HCT116 (cell line): ENCODE measurements around the gene ACTN3. TPM values are rescaled to one million over a fixed set of nuclear protein-coding genes. Genes with fewer than 3 reads are reported as not detected.

Source experiments
- ATAC-seq: fragments of 200-7000 bp; cut with Tn5 transposase; 2 replicates; pipeline ENCODE4 v1.9.1; 2020; ENCODE audit warnings: mild to moderate bottlenecking, moderate library complexity
- BruUV-seq: library from RNA; stranded (reverse); fragments of 400-500 nt; replicated peaks from 2 replicates; lab custom pipeline; 2021; lab: Mats Ljungman, UMichigan
- CTCF ChIA-PET: fragments of 300-600 bp; sonication (Branson Sonifier 250); formaldehyde crosslinking; loops from one replicate; lab custom pipeline; 2021; ENCODE audit warnings: antibody characterized with exemption; lab: Charles Lee
- POLR2A ChIA-PET: fragments of 300-600, 350-600 bp; sonication (Branson Sonifier 250); formaldehyde crosslinking; loops from one replicate; lab custom pipeline; 2021; ENCODE audit warnings: antibody characterized with exemption; lab: Charles Lee
- RAD21 ChIA-PET, 2 experiments: fragments of 300-600 bp; sonication (Branson Sonifier 250); formaldehyde crosslinking; loops; one replicate each; lab custom pipeline; 2023; ENCODE audit warnings: low total read pairs in 2 of 2; ENCODE audit not compliant: uncharacterized antibody in 2 of 2, unreplicated experiment in 2 of 2, low non-redundant PET in 1 of 2; lab: Charles Lee
- DNase-seq: peaks from one replicate; pipeline ENCODE4 v3.0.0-alpha.2; 2010; ENCODE audit warnings: low read depth, low spot score
- H2AFZ ChIP-seq: fragments of 200-600 bp; shearing (Covaris generic), sonication (generic); 2 replicates; pipeline ENCODE4 v1.6.1; 2017; ENCODE audit warnings: low read depth, mixed run types, mixed read lengths, antibody characterized with exemption, low read length; ENCODE audit not compliant: poor library complexity, severe bottlenecking
- H3K27ac ChIP-seq: 2 replicates; pipeline ENCODE4 v1.5.1; 2012; ENCODE audit warnings: low read depth, low read length
- H3K27me3 ChIP-seq: fragments of 200-600 bp; sonication (generic); 2 replicates; pipeline ENCODE4 v1.6.1; 2016; ENCODE audit warnings: mixed run types, low read length, mixed read lengths; ENCODE audit not compliant: insufficient read depth
- H3K36me3 ChIP-seq, 2 experiments: fragments of 200-500 bp in 1 of 2; fragments of 200-600 bp in 1 of 2; sonication (Bioruptor generic) in 1 of 2; sonication (generic) in 1 of 2; 2 replicates each; pipeline versions ENCODE4 v1.5.1 to v1.6.1; 2014 to 2016; ENCODE audit warnings: low read length in 2 of 2, inconsistent platforms in 1 of 2, mixed read lengths in 1 of 2, mixed run types in 1 of 2; ENCODE audit not compliant: insufficient read depth in 2 of 2, control insufficient read depth in 1 of 2
- H3K4me1 ChIP-seq, 2 experiments: fragments of 200-600 bp in 1 of 2; sonication (generic) in 1 of 2; 2 replicates each; pipeline versions ENCODE4 v1.5.1 to v1.6.1; 2012 to 2017; ENCODE audit warnings: low read length in 2 of 2, inconsistent platforms in 1 of 2, mild to moderate bottlenecking in 1 of 2, mixed read lengths in 1 of 2, mixed run types in 1 of 2, moderate library complexity in 1 of 2; ENCODE audit not compliant: insufficient read depth in 2 of 2, control insufficient read depth in 1 of 2
- H3K4me2 ChIP-seq: fragments of 200-600 bp; sonication (generic); 2 replicates; pipeline ENCODE4 v1.6.1; 2017; ENCODE audit warnings: mixed run types, low read length, mixed read lengths
- H3K4me3 ChIP-seq, 2 experiments: fragments of 200-600 bp in 1 of 2; sonication (generic) in 1 of 2; replicated peaks in 1 of 2; 2 replicates each; pipeline ENCODE4 v1.5.1; 2011 to 2016; ENCODE audit warnings: low read length in 2 of 2, control low read depth in 1 of 2, low read depth in 1 of 2, mild to moderate bottlenecking in 1 of 2, mixed read lengths in 1 of 2, mixed run types in 1 of 2
- H3K79me2 ChIP-seq: fragments of 200-600 bp; sonication (generic); 2 replicates; pipeline ENCODE4 v1.6.1; 2017; ENCODE audit warnings: mild to moderate bottlenecking, mixed run types, low read length, moderate library complexity, mixed read lengths; ENCODE audit not compliant: insufficient read depth
- H3K9ac ChIP-seq: fragments of 200-600 bp; sonication (generic); 2 replicates; pipeline ENCODE4 v1.6.1; 2016; ENCODE audit warnings: low read length, mixed read lengths
- H3K9me2 ChIP-seq: fragments of 200-600 bp; sonication (generic), shearing (Covaris generic); 2 replicates; pipeline ENCODE4 v1.6.1; 2017; ENCODE audit warnings: mixed run types, mild to moderate bottlenecking, moderate library complexity; ENCODE audit not compliant: insufficient read depth
- H3K9me3 ChIP-seq, 2 experiments: fragments of 200-500 bp in 1 of 2; fragments of 200-600 bp in 1 of 2; sonication (Bioruptor generic) in 1 of 2; sonication (generic) in 1 of 2; 2 replicates each; pipeline ENCODE4 v1.6.1; 2014 to 2017; ENCODE audit warnings: low read length in 2 of 2, mixed read lengths in 2 of 2, inconsistent platforms in 1 of 2, low read depth in 1 of 2, mild to moderate bottlenecking in 1 of 2, mixed run types in 1 of 2, moderate library complexity in 1 of 2; ENCODE audit not compliant: control insufficient read depth in 1 of 2, insufficient read depth in 1 of 2
- H4K20me1 ChIP-seq: fragments of 200-600 bp; sonication (generic), shearing (Covaris generic); 2 replicates; pipeline ENCODE4 v1.6.1; 2017; ENCODE audit warnings: mixed run types, mild to moderate bottlenecking, moderate library complexity; ENCODE audit not compliant: insufficient read depth
- EZH2phosphoT487 ChIP-seq: fragments of 200-600 bp; IDR thresholded peaks from 2 replicates; pipeline ENCODE4 v1.6.1; 2018; ENCODE audit warnings: antibody characterized with exemption, borderline replicate concordance
- FOSL1 ChIP-seq: IDR thresholded peaks from 2 replicates; pipeline ENCODE4 v1.6.1; 2012; ENCODE audit warnings: low read depth
- JUND ChIP-seq: IDR thresholded peaks from 2 replicates; pipeline ENCODE4 v1.6.1; 2012
- MAX ChIP-seq: IDR thresholded peaks from 2 replicates; pipeline ENCODE4 v1.6.1; 2012
- POLR2A ChIP-seq: IDR thresholded peaks from 2 replicates; pipeline ENCODE4 v1.7.0; 2011; ENCODE audit warnings: borderline replicate concordance; ENCODE audit not compliant: insufficient read depth, insufficient read length; ENCODE audit errors: extremely low read depth
- POLR2AphosphoS5 ChIP-seq: IDR thresholded peaks from 2 replicates; pipeline ENCODE4 v1.6.1; 2011; ENCODE audit warnings: mild to moderate bottlenecking, low read depth, low read length, moderate library complexity
- RAD21 ChIP-seq: IDR thresholded peaks from 2 replicates; pipeline ENCODE4 v1.6.1; 2012; ENCODE audit warnings: low read depth, mild to moderate bottlenecking
- SIN3A ChIP-seq: IDR thresholded peaks from 2 replicates; pipeline ENCODE4 v1.6.1; 2012; ENCODE audit warnings: low read depth
- TCF7L2 ChIP-seq: IDR thresholded peaks from 2 replicates; pipeline ENCODE4 v1.7.0; 2011; ENCODE audit warnings: borderline replicate concordance, inconsistent platforms; ENCODE audit not compliant: insufficient read depth, insufficient read length; ENCODE audit errors: extremely low read depth
- intact Hi-C: fragments of 100-400 bp; cut with micrococcal nuclease; formaldehyde crosslinking; loops from 2 replicates; pipeline ENCODE4 v1.10.0; 2022
- total RNA-seq: library from RNA; stranded (reverse); gene quantifications from one replicate; pipeline ENCODE4 v1.2.1, GENCODE V29; 2021; ENCODE audit not compliant: unreplicated experiment
- TF ChIP-seq, protein P1 (sequence below), 3 experiments: fragments of 200-600 bp in 1 of 3; sonication (generic) in 1 of 3; IDR thresholded peaks in 2 of 3; conservative IDR thresholded peaks in 1 of 3; 2 replicates each; pipeline ENCODE4 v1.5.1; 2012 to 2017; ENCODE audit warnings: low read depth in 2 of 3, low read length in 2 of 3, antibody characterized with exemption in 1 of 3, borderline replicate concordance in 1 of 3, control low read depth in 1 of 3, mild to moderate bottlenecking in 1 of 3, mixed read lengths in 1 of 3, mixed run types in 1 of 3, moderate library complexity in 1 of 3; ENCODE audit not compliant: insufficient read depth in 1 of 3
- TF ChIP-seq, protein P2 (sequence below): IDR thresholded peaks from 2 replicates; pipeline ENCODE4 v1.6.1; 2012; ENCODE audit warnings: low read depth

ACTN3 gene
- total RNA-seq, 1 experiment from 2014 or later, result not detected

DNA sequence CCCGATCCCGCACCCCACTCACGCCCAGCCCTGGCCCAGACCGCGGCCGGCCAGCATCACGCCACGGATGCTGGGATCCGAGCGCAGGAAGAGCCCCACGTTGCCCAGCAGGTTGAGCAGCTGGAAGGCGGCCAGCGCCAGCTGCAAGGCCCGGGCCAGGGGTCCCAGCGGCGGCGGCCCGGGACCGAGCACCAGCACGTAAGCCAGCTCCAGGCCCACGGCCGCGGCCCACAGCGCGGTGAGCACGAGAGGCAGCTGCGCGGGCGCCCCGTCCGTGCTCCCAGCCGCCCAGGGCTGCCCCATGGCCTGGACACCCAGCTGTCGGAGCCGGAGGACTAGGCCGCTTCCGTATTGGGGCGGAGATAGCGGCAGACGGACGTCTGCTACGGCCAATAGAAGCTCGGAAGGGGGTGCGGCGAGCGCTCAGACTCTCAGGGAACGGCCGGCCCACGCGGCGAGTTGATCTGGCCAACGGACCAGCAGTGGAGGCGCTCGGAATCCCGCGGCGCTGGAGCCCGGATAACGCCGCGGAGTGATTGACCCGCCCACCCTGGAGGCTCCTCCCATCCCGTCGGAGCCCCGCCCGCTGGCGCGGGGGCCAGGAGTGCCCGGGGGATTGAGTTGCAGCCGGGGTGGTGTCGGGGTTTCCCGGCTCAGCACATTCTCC lies 869 bp upstream of the ACTN3 start, which contains the start of gene ZDHHC24 (continued):
- TF ChIP-seq, protein P1, sequence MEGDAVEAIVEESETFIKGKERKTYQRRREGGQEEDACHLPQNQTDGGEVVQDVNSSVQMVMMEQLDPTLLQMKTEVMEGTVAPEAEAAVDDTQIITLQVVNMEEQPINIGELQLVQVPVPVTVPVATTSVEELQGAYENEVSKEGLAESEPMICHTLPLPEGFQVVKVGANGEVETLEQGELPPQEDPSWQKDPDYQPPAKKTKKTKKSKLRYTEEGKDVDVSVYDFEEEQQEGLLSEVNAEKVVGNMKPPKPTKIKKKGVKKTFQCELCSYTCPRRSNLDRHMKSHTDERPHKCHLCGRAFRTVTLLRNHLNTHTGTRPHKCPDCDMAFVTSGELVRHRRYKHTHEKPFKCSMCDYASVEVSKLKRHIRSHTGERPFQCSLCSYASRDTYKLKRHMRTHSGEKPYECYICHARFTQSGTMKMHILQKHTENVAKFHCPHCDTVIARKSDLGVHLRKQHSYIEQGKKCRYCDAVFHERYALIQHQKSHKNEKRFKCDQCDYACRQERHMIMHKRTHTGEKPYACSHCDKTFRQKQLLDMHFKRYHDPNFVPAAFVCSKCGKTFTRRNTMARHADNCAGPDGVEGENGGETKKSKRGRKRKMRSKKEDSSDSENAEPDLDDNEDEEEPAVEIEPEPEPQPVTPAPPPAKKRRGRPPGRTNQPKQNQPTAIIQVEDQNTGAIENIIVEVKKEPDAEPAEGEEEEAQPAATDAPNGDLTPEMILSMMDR (IDR thresholded peaks at IDR 0.05 in 2 of 3, conservative IDR thresholded peaks at IDR 0.05 in 1 of 3; ENCODE audit: borderline replicate concordance in 1 of 3, insufficient read depth in 1 of 3, low read depth in 2 of 3, low read length in 2 of 3), result no peak
- TF ChIP-seq MAX, result peak; percentile 61
- peak; percentile 13 for TF ChIP-seq TCF7L2

DNA sequence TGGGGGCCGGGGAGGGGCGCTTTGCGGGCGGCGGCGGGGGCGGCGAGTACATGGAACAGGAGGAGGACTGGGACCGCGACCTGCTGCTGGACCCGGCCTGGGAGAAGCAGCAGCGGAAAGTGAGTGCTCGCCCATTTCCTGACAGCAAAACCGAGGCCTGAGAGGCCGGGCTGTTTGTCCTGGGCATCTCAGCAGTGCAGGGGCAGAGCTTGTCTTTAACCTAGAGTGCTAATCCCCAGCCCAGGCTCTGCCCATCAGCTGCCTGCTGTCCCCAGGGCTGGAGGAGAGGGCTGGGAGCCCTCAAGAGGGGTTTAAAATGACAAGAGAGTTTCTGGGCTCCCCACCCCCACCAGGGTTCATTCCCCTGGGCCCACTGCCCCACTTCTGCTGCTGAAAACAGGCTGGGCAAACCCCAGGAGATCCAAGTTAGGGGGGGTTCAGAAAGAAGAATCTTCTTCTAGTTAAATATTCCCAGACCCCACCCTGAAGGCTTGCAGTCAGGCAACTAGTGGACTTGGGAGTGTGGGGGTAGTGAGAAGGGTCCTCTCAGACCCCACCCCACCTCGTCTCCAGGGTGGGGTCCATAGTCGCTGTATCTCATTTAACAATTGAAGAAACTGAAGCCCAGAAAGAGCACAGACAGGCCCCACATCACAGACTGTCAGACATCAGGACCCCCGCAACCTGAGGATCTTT lies 411 bp downstream of the ACTN3 start:
- Histone ChIP-seq H3K27ac (no peak overlapping the region), H3K9ac (no peak overlapping the region), H3K36me3 (no peaks in the 10 kb centered on the region), H3K27me3 (no peaks in the 10 kb centered on the region), H3K9me2 (no peaks in the 10 kb centered on the region), H3K4me2 (no peak overlapping the region), H3K9me3 (no peaks in the 10 kb centered on the region), H2AFZ (no peak overlapping the region), H3K4me1 (peaks cover 0 to 12% of the 10 kb centered on the region in 2 experiments; a peak in 2 of 4 replicates), H3K79me2 (no peaks in the 10 kb centered on the region), H4K20me1 (no peaks in the 10 kb centered on the region), H3K4me3 (no peak overlapping the region)
- no TSS peak for BruUV-seq
- no peak for TF ChIP-seq POLR2AphosphoS5
- no peak for TF ChIP-seq MAX
- TF ChIP-seq, protein P2, sequence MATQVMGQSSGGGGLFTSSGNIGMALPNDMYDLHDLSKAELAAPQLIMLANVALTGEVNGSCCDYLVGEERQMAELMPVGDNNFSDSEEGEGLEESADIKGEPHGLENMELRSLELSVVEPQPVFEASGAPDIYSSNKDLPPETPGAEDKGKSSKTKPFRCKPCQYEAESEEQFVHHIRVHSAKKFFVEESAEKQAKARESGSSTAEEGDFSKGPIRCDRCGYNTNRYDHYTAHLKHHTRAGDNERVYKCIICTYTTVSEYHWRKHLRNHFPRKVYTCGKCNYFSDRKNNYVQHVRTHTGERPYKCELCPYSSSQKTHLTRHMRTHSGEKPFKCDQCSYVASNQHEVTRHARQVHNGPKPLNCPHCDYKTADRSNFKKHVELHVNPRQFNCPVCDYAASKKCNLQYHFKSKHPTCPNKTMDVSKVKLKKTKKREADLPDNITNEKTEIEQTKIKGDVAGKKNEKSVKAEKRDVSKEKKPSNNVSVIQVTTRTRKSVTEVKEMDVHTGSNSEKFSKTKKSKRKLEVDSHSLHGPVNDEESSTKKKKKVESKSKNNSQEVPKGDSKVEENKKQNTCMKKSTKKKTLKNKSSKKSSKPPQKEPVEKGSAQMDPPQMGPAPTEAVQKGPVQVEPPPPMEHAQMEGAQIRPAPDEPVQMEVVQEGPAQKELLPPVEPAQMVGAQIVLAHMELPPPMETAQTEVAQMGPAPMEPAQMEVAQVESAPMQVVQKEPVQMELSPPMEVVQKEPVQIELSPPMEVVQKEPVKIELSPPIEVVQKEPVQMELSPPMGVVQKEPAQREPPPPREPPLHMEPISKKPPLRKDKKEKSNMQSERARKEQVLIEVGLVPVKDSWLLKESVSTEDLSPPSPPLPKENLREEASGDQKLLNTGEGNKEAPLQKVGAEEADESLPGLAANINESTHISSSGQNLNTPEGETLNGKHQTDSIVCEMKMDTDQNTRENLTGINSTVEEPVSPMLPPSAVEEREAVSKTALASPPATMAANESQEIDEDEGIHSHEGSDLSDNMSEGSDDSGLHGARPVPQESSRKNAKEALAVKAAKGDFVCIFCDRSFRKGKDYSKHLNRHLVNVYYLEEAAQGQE, result no peak
- no peak for TF ChIP-seq SIN3A
- no peak for TF ChIP-seq FOSL1
- TF ChIP-seq, protein P1 (IDR thresholded peaks at IDR 0.05 in 2 of 3, conservative IDR thresholded peaks at IDR 0.05 in 1 of 3; ENCODE audit: borderline replicate concordance in 1 of 3, insufficient read depth in 1 of 3, low read depth in 2 of 3, low read length in 2 of 3), result no peak
- no peak for TF ChIP-seq POLR2A
- TF ChIP-seq EZH2phosphoT487, result no peak
- no peak for TF ChIP-seq JUND
- no peak for TF ChIP-seq RAD21
- intact Hi-C loops, result no loop called here
- DNase-seq (no peak), ATAC-seq (no peak)
- RAD21 ChIA-PET, result no interaction called here
- CTCF ChIA-PET, result no interaction called here
- POLR2A ChIA-PET, result interaction anchor here (1.0 to 1.6 kb wide), 2 partner anchors 50 to 131 kb away, joined by 3 to 10 read pairs; partner anchors contain the start of gene RBM4B
